H9 (cell line): ENCODE results near the gene SH2B2. TPM values are rescaled to one million over a fixed set of nuclear protein-coding genes. Genes with fewer than 3 reads are reported as not detected.
A peak's percentile ranks its signal among the peaks of the same experiment; 100 is the strongest.

ENCODE experiments used
- DNase-seq: peaks from one replicate; pipeline ENCODE4 v3.0.0-alpha.2; 2017
- H2AFZ ChIP-seq: one replicate; pipeline ENCODE4 v1.6.1; 2013; ENCODE audit warnings: mild to moderate bottlenecking, low read length, control low read depth, moderate library complexity
- H2AK5ac ChIP-seq: 2 replicates; pipeline ENCODE4 v1.6.1; 2013; ENCODE audit warnings: low read length, control low read depth, mixed read lengths; ENCODE audit not compliant: insufficient read length
- H2BK120ac ChIP-seq: one replicate; pipeline ENCODE4 v1.6.1; 2013; ENCODE audit warnings: low read depth, mild to moderate bottlenecking, low read length, control low read depth, inconsistent platforms; ENCODE audit not compliant: poor library complexity, severe bottlenecking
- H2BK12ac ChIP-seq: 2 replicates; pipeline ENCODE4 v1.6.1; 2013; ENCODE audit warnings: low read length, control low read depth, mixed read lengths, low read depth; ENCODE audit not compliant: insufficient read length
- H2BK15ac ChIP-seq: 2 replicates; pipeline ENCODE4 v1.6.1; 2013; ENCODE audit warnings: low read depth, low read length, control low read depth
- H2BK20ac ChIP-seq: one replicate; pipeline ENCODE4 v1.6.1; 2013; ENCODE audit warnings: low read depth, mild to moderate bottlenecking, low read length, control low read depth, inconsistent platforms; ENCODE audit not compliant: poor library complexity, severe bottlenecking
- H2BK5ac ChIP-seq: 2 replicates; pipeline ENCODE4 v1.6.1; 2013; ENCODE audit warnings: low read length, control low read depth, mixed read lengths; ENCODE audit not compliant: insufficient read length
- H3K14ac ChIP-seq: 2 replicates; pipeline ENCODE4 v1.6.1; 2013; ENCODE audit warnings: low read length, control low read depth; ENCODE audit not compliant: insufficient read depth
- H3K18ac ChIP-seq: 2 replicates; pipeline ENCODE4 v1.6.1; 2013; ENCODE audit warnings: low read depth, mild to moderate bottlenecking, mixed read lengths, low read length, control low read depth; ENCODE audit not compliant: insufficient read length
- H3K23ac ChIP-seq: 2 replicates; pipeline ENCODE4 v1.6.1; 2013; ENCODE audit warnings: low read length, control low read depth, mixed read lengths, low read depth; ENCODE audit not compliant: insufficient read length
- H3K23me2 ChIP-seq: 2 replicates; pipeline ENCODE4 v1.6.1; 2013; ENCODE audit warnings: low read depth, mild to moderate bottlenecking, mixed read lengths, low read length, control low read depth; ENCODE audit not compliant: insufficient read length, poor library complexity, severe bottlenecking
- H3K27ac ChIP-seq: 2 replicates; pipeline ENCODE4 v1.5.1; 2013; ENCODE audit warnings: low read length, control low read depth, mixed read lengths, low read depth; ENCODE audit not compliant: insufficient read length
- H3K27me3 ChIP-seq: 2 replicates; pipeline ENCODE4 v1.6.1; 2013; ENCODE audit warnings: low read length, control low read depth, inconsistent platforms; ENCODE audit not compliant: insufficient read depth
- H3K4ac ChIP-seq: 2 replicates; pipeline ENCODE4 v1.6.1; 2013; ENCODE audit warnings: low read depth, mild to moderate bottlenecking, control low read depth, inconsistent platforms, low read length, moderate library complexity
- H3K4me1 ChIP-seq: 2 replicates; pipeline ENCODE4 v1.6.1; 2013; ENCODE audit warnings: low read length, control low read depth, inconsistent platforms; ENCODE audit not compliant: insufficient read depth
- H3K4me2 ChIP-seq: 2 replicates; pipeline ENCODE4 v1.6.1; 2013; ENCODE audit warnings: low read length, control low read depth, mixed read lengths; ENCODE audit not compliant: insufficient read length, insufficient read depth
- H3K56ac ChIP-seq: 2 replicates; pipeline ENCODE4 v1.6.1; 2013; ENCODE audit warnings: low read depth, mild to moderate bottlenecking, mixed read lengths, low read length, control low read depth; ENCODE audit not compliant: insufficient read length
- H3K79me1 ChIP-seq: 2 replicates; pipeline ENCODE4 v1.6.1; 2013; ENCODE audit warnings: low read depth, mild to moderate bottlenecking, moderate library complexity, low read length, control low read depth, inconsistent platforms; ENCODE audit not compliant: insufficient read depth, poor library complexity, severe bottlenecking
- H3K79me2 ChIP-seq: 2 replicates; pipeline ENCODE4 v1.6.1; 2013; ENCODE audit warnings: low read length, control low read depth, inconsistent platforms; ENCODE audit not compliant: insufficient read depth
- H3K9ac ChIP-seq: 2 replicates; pipeline ENCODE4 v1.6.1; 2013; ENCODE audit warnings: low read length, control low read depth, mixed read lengths; ENCODE audit not compliant: insufficient read length; ENCODE audit errors: extremely low read depth
- H3K9me3 ChIP-seq: one replicate; pipeline ENCODE4 v1.6.1; 2013; ENCODE audit warnings: low read depth, low read length, inconsistent platforms; ENCODE audit not compliant: control insufficient read depth
- H3T11ph ChIP-seq: one replicate; pipeline ENCODE4 v1.6.1; 2013; ENCODE audit warnings: mild to moderate bottlenecking, low read length, control low read depth, inconsistent platforms
- H4K20me1 ChIP-seq: one replicate; pipeline ENCODE4 v1.6.1; 2013; ENCODE audit not compliant: control insufficient read depth, insufficient read length, insufficient read depth
- H4K5ac ChIP-seq: 2 replicates; pipeline ENCODE4 v1.6.1; 2013; ENCODE audit warnings: low read depth, mild to moderate bottlenecking, mixed read lengths, low read length, control low read depth; ENCODE audit not compliant: insufficient read length
- H4K8ac ChIP-seq: replicated peaks from 2 replicates; pipeline ENCODE4 v1.6.1; 2013; ENCODE audit warnings: low read length, control low read depth, mixed read lengths, low read depth; ENCODE audit not compliant: insufficient read length
- H4K91ac ChIP-seq: 2 replicates; pipeline ENCODE4 v1.6.1; 2013; ENCODE audit warnings: low read depth, mild to moderate bottlenecking, moderate library complexity, mixed read lengths, low read length, control low read depth; ENCODE audit not compliant: insufficient read length
- H3K27ac Mint-ChIP-seq, 3 experiments: 2 replicates in 2 of 3; 3 replicates in 1 of 3; pipeline ENCODE4 v1.8.0; 2020 to 2021; ENCODE audit warnings: mixed read lengths in 3 of 3, mild to moderate bottlenecking in 1 of 3, moderate library complexity in 1 of 3
- H3K27me3 Mint-ChIP-seq: 2 replicates; pipeline ENCODE4 v1.8.0; 2021; ENCODE audit warnings: low read depth, mild to moderate bottlenecking, moderate library complexity, mixed read lengths
- H3K36me3 Mint-ChIP-seq, 3 experiments: 2 replicates in 2 of 3; 3 replicates in 1 of 3; pipeline ENCODE4 v1.8.0; 2020 to 2021; ENCODE audit warnings: low read depth in 3 of 3, mixed read lengths in 3 of 3; ENCODE audit not compliant: insufficient read depth in 1 of 3
- H3K4me1 Mint-ChIP-seq, 2 experiments: 2 replicates each; pipeline ENCODE4 v1.8.0; 2020; ENCODE audit warnings: mixed read lengths in 2 of 2
- H3K4me3 Mint-ChIP-seq, 2 experiments: 2 replicates in 1 of 2; 3 replicates in 1 of 2; pipeline ENCODE4 v1.8.0; 2020 to 2021; ENCODE audit warnings: mild to moderate bottlenecking in 2 of 2, mixed read lengths in 2 of 2, moderate library complexity in 1 of 2
- H3K9me3 Mint-ChIP-seq, 2 experiments: 2 replicates in 1 of 2; 3 replicates in 1 of 2; pipeline ENCODE4 v1.8.0; 2020; ENCODE audit warnings: mild to moderate bottlenecking in 2 of 2, mixed read lengths in 2 of 2, moderate library complexity in 1 of 2
- WGBS: extraction: QIAGEN DNeasy Blood & Tissue Kit; methylation state at CpG from one replicate; pipeline ENCODE4 v1.1.7; 2013; ENCODE audit warnings: missing lambda C conversion rate, low lambda C conversion rate, mixed read lengths; ENCODE audit not compliant: insufficient read length; ENCODE audit errors: extremely low coverage; 5-methylcytosine and 5-hydroxymethylcytosine counted together
- total RNA-seq: library from RNA; stranded (reverse); gene quantifications from 2 replicates; pipeline ENCODE4 v1.2.1, GENCODE V29; 2021
- TF ChIP-seq, protein P1 (sequence below): fragments of 200-600 bp; sonication (generic); conservative IDR thresholded peaks from 3 replicates; pipeline ENCODE4 v1.8.0; 2021; ENCODE audit warnings: antibody characterized with exemption, mild to moderate bottlenecking

SH2B2 gene
- total RNA-seq, 1 experiment from 2014 or later = 10.4 TPM

DNA sequence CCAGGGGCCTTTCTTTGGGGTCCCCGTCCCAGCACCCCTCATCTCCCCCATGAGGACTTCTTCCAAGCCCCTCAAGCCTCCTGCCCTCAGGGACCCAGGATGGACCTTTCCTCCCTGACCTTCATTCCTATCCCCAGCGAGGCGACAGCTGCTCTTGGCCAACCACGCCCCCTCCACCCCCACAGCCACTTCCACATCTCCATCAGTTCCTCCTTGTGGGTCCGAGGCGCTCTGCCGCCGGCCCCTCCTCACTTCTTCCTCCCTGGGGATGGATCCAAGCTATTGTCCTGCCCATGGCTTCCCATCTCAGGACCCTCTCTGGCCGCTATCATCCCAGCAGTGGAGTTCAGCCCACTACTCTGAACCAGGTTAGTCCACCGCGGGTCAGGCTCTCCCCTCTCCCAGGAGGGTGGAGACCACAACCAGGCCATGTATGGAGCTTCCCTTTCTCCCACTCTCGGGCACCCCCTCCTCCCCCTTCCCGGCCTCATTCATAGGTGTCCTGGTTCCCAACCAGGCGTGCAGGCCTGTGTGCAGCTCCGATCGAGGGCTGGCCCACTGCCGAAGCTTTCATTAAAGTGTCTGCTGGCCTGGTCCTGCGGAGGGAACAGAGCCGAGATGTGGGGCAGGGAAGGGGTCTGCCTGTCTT, 1.7 kb upstream of the SH2B2 start:
- Mint-ChIP-seq H3K27ac (no peak overlapping the region), H3K27me3 (peaks cover 28% of the 10 kb centered on the region), H3K36me3 (no peaks in the 10 kb centered on the region), H3K4me3 (peak overlapping the region in 1 of 2 experiments; percentile 75; a peak in 3 of 5 replicates), H3K9me3 (no peaks in the 10 kb centered on the region; a peak in 1 of 5 replicates), H3K4me1 (peaks cover 12 to 20% of the 10 kb centered on the region in 2 experiments)
- H2BK120ac ChIP-seq = no peak overlapping the region
- TF ChIP-seq, protein P1, sequence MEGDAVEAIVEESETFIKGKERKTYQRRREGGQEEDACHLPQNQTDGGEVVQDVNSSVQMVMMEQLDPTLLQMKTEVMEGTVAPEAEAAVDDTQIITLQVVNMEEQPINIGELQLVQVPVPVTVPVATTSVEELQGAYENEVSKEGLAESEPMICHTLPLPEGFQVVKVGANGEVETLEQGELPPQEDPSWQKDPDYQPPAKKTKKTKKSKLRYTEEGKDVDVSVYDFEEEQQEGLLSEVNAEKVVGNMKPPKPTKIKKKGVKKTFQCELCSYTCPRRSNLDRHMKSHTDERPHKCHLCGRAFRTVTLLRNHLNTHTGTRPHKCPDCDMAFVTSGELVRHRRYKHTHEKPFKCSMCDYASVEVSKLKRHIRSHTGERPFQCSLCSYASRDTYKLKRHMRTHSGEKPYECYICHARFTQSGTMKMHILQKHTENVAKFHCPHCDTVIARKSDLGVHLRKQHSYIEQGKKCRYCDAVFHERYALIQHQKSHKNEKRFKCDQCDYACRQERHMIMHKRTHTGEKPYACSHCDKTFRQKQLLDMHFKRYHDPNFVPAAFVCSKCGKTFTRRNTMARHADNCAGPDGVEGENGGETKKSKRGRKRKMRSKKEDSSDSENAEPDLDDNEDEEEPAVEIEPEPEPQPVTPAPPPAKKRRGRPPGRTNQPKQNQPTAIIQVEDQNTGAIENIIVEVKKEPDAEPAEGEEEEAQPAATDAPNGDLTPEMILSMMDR = no peak
- no peaks in the 10 kb centered on the region for H3K79me2 ChIP-seq
- no peak overlapping the region for H3K14ac ChIP-seq
- no peak for DNase-seq
- no peak overlapping the region for H4K5ac ChIP-seq
- H2BK20ac ChIP-seq = no peak overlapping the region
- H3K4me2 ChIP-seq = no peak overlapping the region
- no peak overlapping the region for H3T11ph ChIP-seq
- no peak overlapping the region for H3K4ac ChIP-seq
- no peaks in the 10 kb centered on the region for H4K20me1 ChIP-seq
- no peak overlapping the region for H4K8ac ChIP-seq
- H4K91ac ChIP-seq = no peak overlapping the region
- H3K18ac ChIP-seq = no peak overlapping the region
- H2BK12ac ChIP-seq = no peak overlapping the region
- H2BK15ac ChIP-seq = no peak overlapping the region
- H2AFZ ChIP-seq = no peak overlapping the region
- H3K27me3 ChIP-seq = no peaks in the 10 kb centered on the region
- no peaks in the 10 kb centered on the region for H3K79me1 ChIP-seq
- no peak overlapping the region for H3K27ac ChIP-seq
- H3K9ac ChIP-seq = no peak overlapping the region
- no peak overlapping the region for H3K23ac ChIP-seq
- H2BK5ac ChIP-seq = no peak overlapping the region
- H3K56ac ChIP-seq = no peak overlapping the region
- H3K9me3 ChIP-seq = no peaks in the 10 kb centered on the region
- peaks cover 10% of the 10 kb centered on the region for H3K23me2 ChIP-seq
- WGBS = no CpG with 5 or more reads among the region's 19 CpGs
- H3K4me1 ChIP-seq = no peaks in the 10 kb centered on the region
- H2AK5ac ChIP-seq = no peak overlapping the region
